Measurements from ENCODE around the gene PCMTD2.
A peak's percentile ranks its signal among the peaks of the same experiment; 100 is the strongest.

Gene PCMTD2

GRCh38 chr20:64238115-64238825 is 17.3 kb upstream of the PCMTD2 start:
- ATAC-seq (replicated peaks): no peak
- H3K27ac Mint-ChIP-seq: no peak overlapping the region

GRCh38 chr20:64238851-64239387 is 16.6 kb upstream of the PCMTD2 start:
- H3K27ac Mint-ChIP-seq: no peak overlapping the region
- H3K27me3 Mint-ChIP-seq: peaks cover 6 to 32% of the 10 kb centered on the region in 2 donors
- H3K4me3 Mint-ChIP-seq: no peak overlapping the region
- no peaks in the 10 kb centered on the region for H3K36me3 Mint-ChIP-seq (ENCODE audit: insufficient read depth)
- ATAC-seq (replicated peaks) (no peak), DNase-seq (no peak)
- H3K4me1 Mint-ChIP-seq (ENCODE audit: low read depth in 2 of 2): peaks cover 0 to under 1% of the 10 kb centered on the region in 2 donors
- no peaks in the 10 kb centered on the region for H3K9me3 Mint-ChIP-seq

More at GRCh38 chr20:64238115-64238825, 17.3 kb upstream of the PCMTD2 start:
- H3K4me3 Mint-ChIP-seq: no peak overlapping the region
- H3K27me3 Mint-ChIP-seq: peaks cover 3 to 25% of the 10 kb centered on the region in 2 donors
- no peak for DNase-seq
- H3K4me1 Mint-ChIP-seq (ENCODE audit: low read depth in 2 of 2): peaks cover 4 to 7% of the 10 kb centered on the region in 2 donors
- H3K9me3 Mint-ChIP-seq: no peaks in the 10 kb centered on the region
- H3K36me3 Mint-ChIP-seq (ENCODE audit: insufficient read depth): no peaks in the 10 kb centered on the region

DNA sequence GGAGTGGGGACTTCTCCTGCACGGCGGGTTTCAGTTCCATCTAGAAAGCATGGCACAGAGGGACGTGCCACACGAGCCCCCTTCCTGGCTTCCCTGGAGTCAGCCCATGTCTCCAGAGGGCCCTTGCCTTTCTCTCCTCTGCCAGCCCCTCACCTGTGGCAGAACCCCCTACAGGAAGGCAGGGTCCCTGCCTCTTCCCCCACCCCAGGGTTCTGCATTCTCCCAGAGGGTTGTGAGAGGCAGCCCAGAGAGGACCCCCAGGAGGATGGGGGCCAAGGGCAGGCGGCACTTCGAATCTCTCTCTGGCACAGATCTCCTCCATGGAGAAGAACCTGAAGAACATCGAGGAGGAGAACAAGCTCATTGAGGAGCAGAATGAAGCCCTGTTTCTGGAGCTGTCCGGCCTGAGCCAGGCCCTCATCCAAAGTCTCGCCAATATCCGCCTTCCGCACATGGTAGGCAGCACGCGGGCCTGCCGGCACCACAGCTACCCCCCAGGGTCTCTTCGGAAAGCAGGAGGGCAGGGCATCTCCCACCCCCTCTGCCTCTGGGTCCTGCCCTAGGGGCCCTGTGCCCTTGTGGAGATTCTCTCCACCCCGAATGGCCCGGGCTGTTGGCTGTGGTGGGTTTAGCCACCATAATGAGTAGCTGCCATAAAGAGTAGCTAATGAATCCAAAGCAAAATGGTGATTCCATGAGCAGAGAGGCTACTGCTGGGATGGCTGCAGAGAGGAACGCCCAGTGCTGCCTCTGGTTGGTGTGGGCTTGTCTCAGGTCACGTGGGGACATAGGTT is 15.9 kb upstream of the PCMTD2 start:
- Mint-ChIP-seq H3K27me3 (peaks cover 11 to 39% of the 10 kb centered on the region in 2 donors), H3K4me1 (ENCODE audit: low read depth in 2 of 2) (no peaks in the 10 kb centered on the region), H3K36me3 (ENCODE audit: insufficient read depth) (no peaks in the 10 kb centered on the region), H3K4me3 (no peak overlapping the region), H3K27ac (no peak overlapping the region), H3K9me3 (no peaks in the 10 kb centered on the region)
- ATAC-seq (replicated peaks): no peak
- DNase-seq: no peak

DNA sequence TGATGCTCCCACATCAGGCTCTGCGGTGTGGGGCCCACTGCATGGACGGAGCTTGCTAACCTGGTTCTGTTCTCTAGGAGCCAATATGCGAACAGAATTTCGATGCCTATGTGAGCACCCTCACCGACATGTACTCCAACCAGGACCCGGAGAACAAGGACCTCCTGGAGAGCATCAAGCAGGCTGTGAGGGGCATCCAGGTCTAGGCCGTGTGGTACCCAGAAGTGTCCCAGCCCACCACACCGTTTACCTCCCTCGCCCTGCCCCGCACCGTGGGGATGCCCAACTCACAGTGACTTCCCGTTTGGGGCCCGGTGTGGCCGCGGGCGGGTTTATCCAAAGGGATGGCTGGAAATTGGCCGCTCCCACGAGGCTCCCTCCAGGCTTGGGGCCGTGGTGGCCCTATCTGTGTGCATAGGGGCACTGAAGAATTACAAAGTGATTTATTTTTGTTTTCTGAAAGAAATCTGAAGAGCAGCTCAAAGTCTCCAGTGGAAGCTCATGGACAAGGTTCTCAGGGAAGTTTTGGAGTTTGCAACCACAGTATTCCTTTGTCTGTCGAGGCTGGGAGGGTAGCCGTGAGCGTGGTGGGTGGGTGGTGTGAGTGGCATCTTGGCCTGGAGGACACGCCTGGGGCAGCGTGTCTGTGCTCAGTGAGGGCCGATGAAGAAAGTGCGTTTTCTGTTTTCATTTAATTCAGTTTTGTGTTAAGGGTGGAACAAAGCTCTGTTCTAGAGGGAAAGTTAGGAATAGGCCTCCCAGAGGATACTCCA is 15.1 kb upstream of the PCMTD2 start:
- Mint-ChIP-seq H3K9me3 (no peaks in the 10 kb centered on the region), H3K4me1 (ENCODE audit: low read depth in 2 of 2) (no peaks in the 10 kb centered on the region), H3K36me3 (ENCODE audit: insufficient read depth) (no peaks in the 10 kb centered on the region), H3K27me3 (peaks cover 14 to 47% of the 10 kb centered on the region in 2 donors), H3K27ac (no peak overlapping the region), H3K4me3 (no peak overlapping the region)
- DNase-seq (no peak), ATAC-seq (replicated peaks) (no peak)

- no peak overlapping the region for H3K27ac Mint-ChIP-seq
- H3K9me3 Mint-ChIP-seq: no peaks in the 10 kb centered on the region
- H3K4me1 Mint-ChIP-seq (ENCODE audit: low read depth in 2 of 2): no peaks in the 10 kb centered on the region
- H3K27me3 Mint-ChIP-seq: peaks cover 19 to 53% of the 10 kb centered on the region in 2 donors
- H3K4me3 Mint-ChIP-seq: no peak overlapping the region
- no peaks in the 10 kb centered on the region for H3K36me3 Mint-ChIP-seq (ENCODE audit: insufficient read depth)
- no peak for DNase-seq
- ATAC-seq (replicated peaks): no peak
These were observed 14.5 kb upstream of the PCMTD2 start for GRCh38 chr20:64241061-64241460.

- DNase-seq: no peak
- H3K4me3 Mint-ChIP-seq: no peak overlapping the region
- H3K27me3 Mint-ChIP-seq: peaks cover 30 to 64% of the 10 kb centered on the region in 2 donors
- H3K9me3 Mint-ChIP-seq: no peaks in the 10 kb centered on the region
- no peaks in the 10 kb centered on the region for H3K36me3 Mint-ChIP-seq (ENCODE audit: insufficient read depth)
- no peak for ATAC-seq (replicated peaks)
- no peaks in the 10 kb centered on the region for H3K4me1 Mint-ChIP-seq (ENCODE audit: low read depth in 2 of 2)
- H3K27ac Mint-ChIP-seq: no peak overlapping the region
These were observed 13.3 kb upstream of the PCMTD2 start for GRCh38 chr20:64242003-64242796.

- ATAC-seq (replicated peaks) (no peak), DNase-seq (no peak)
- Mint-ChIP-seq H3K27ac (no peak overlapping the region), H3K9me3 (no peaks in the 10 kb centered on the region), H3K27me3 (peaks cover 33 to 69% of the 10 kb centered on the region in 2 donors), H3K4me3 (no peak overlapping the region), H3K36me3 (ENCODE audit: insufficient read depth) (no peaks in the 10 kb centered on the region), H3K4me1 (ENCODE audit: low read depth in 2 of 2) (no peaks in the 10 kb centered on the region)
These were observed 12.6 kb upstream of the PCMTD2 start for GRCh38 chr20:64242797-64243475.

DNA sequence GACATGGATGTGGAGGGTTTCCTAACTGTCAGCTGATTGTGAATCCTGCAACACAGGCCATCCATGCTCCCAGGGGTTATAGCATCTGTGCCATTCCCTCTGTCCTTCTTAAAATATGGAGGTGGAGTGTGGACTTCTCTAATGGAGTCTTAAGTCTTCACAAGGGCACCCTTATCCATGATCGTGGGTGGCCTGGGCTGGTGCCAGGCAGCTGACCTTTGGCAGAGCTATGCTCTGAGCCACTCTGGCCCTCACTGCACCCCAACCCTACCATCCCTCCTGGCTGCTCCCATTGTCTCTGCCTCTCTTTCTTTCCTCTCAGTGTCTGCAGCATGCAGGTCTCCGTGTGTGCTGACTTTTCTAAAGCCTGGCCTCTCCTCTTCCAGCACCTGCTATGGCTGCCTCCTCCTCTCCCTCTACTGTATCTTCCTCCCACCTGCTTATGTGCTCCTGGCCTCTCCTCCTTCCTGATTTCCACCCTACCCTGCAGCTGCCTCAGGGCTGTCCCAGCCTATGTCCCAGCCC is 11.2 kb upstream of the PCMTD2 start:
- Mint-ChIP-seq H3K4me1 (ENCODE audit: low read depth in 2 of 2) (no peaks in the 10 kb centered on the region), H3K27me3 (peaks cover 33 to 69% of the 10 kb centered on the region in 2 donors), H3K36me3 (ENCODE audit: insufficient read depth) (no peaks in the 10 kb centered on the region), H3K9me3 (no peaks in the 10 kb centered on the region), H3K27ac (no peak overlapping the region), H3K4me3 (no peak overlapping the region)
- ATAC-seq (replicated peaks): no peak
- DNase-seq: no peak

- H3K4me3 Mint-ChIP-seq: no peak overlapping the region
- no peak for ATAC-seq (replicated peaks)
These were observed 10.5 kb upstream of the PCMTD2 start for GRCh38 chr20:64244870-64245603.

GRCh38 chr20:64245746-64246595 is 9.6 kb upstream of the PCMTD2 start:
- H3K27me3 Mint-ChIP-seq: peaks cover 40 to 73% of the 10 kb centered on the region in 2 donors

More at GRCh38 chr20:64244870-64245603, 10.5 kb upstream of the PCMTD2 start:
- Mint-ChIP-seq H3K4me1 (ENCODE audit: low read depth in 2 of 2) (no peaks in the 10 kb centered on the region), H3K27ac (no peak overlapping the region), H3K36me3 (ENCODE audit: insufficient read depth) (no peaks in the 10 kb centered on the region), H3K27me3 (peaks cover 38 to 72% of the 10 kb centered on the region in 2 donors), H3K9me3 (no peaks in the 10 kb centered on the region)
- no peak for DNase-seq

More at GRCh38 chr20:64245746-64246595, 9.6 kb upstream of the PCMTD2 start:
- no peaks in the 10 kb centered on the region for H3K4me1 Mint-ChIP-seq (ENCODE audit: low read depth in 2 of 2)
- H3K9me3 Mint-ChIP-seq: no peaks in the 10 kb centered on the region
- DNase-seq: no peak
- no peaks in the 10 kb centered on the region for H3K36me3 Mint-ChIP-seq (ENCODE audit: insufficient read depth)
- no peak overlapping the region for H3K4me3 Mint-ChIP-seq
- ATAC-seq (replicated peaks): no peak
- H3K27ac Mint-ChIP-seq: peak overlapping the region in 1 of 2 donors; percentile 59
